Trophoblast cell (in vitro differentiated cells and primary cell): ENCODE results near the gene SOS1. TPM values are rescaled to one million over a fixed set of nuclear protein-coding genes. Genes with fewer than 3 reads are reported as not detected.
A peak's percentile ranks its signal among the peaks of the same experiment; 100 is the strongest.

ENCODE experiments used
- DNase-seq, 2 donors: peaks; one replicate each; pipeline ENCODE4 v3.0.0-alpha.2; 2016
- H2AFZ ChIP-seq: 2 replicates; pipeline ENCODE4 v1.6.1; 2013; ENCODE audit warnings: low read length, moderate library complexity, mild to moderate bottlenecking; ENCODE audit not compliant: insufficient read depth, poor library complexity
- H2AK5ac ChIP-seq: 2 replicates; pipeline ENCODE4 v1.6.1; 2013; ENCODE audit warnings: mild to moderate bottlenecking, low read length
- H2BK120ac ChIP-seq: 2 replicates; pipeline ENCODE4 v1.6.1; 2013; ENCODE audit warnings: low read length, mild to moderate bottlenecking, moderate library complexity; ENCODE audit not compliant: insufficient read depth, poor library complexity
- H2BK12ac ChIP-seq: 2 replicates; pipeline ENCODE4 v1.6.1; 2013; ENCODE audit warnings: mild to moderate bottlenecking, low read length, moderate library complexity
- H2BK5ac ChIP-seq: 2 replicates; pipeline ENCODE4 v1.6.1; 2013; ENCODE audit warnings: low read length, low read depth, moderate library complexity, mild to moderate bottlenecking; ENCODE audit not compliant: poor library complexity
- H3K14ac ChIP-seq: 2 replicates; pipeline ENCODE4 v1.6.1; 2013; ENCODE audit warnings: mild to moderate bottlenecking, low read length
- H3K18ac ChIP-seq: 2 replicates; pipeline ENCODE4 v1.6.1; 2013; ENCODE audit warnings: mild to moderate bottlenecking, low read length
- H3K23ac ChIP-seq: 2 replicates; pipeline ENCODE4 v1.6.1; 2013; ENCODE audit warnings: low read length
- H3K27ac ChIP-seq: 2 replicates; pipeline ENCODE4 v1.5.1; 2013; ENCODE audit warnings: low read depth, mild to moderate bottlenecking, inconsistent platforms, low read length, moderate library complexity
- H3K27me3 ChIP-seq: 2 replicates; pipeline ENCODE4 v1.6.1; 2013; ENCODE audit warnings: inconsistent platforms, mild to moderate bottlenecking, low read length, moderate library complexity; ENCODE audit not compliant: insufficient read depth
- H3K36me3 ChIP-seq, 2 experiments: 1 replicate in 1 of 2; 2 replicates in 1 of 2; pipeline ENCODE4 v1.6.1; 2013; ENCODE audit warnings: low read length in 2 of 2, mild to moderate bottlenecking in 2 of 2, moderate library complexity in 1 of 2; ENCODE audit not compliant: insufficient read depth in 2 of 2, control insufficient read depth in 1 of 2
- H3K4ac ChIP-seq: 2 replicates; pipeline ENCODE4 v1.6.1; 2013; ENCODE audit warnings: low read depth, mild to moderate bottlenecking, low read length, moderate library complexity
- H3K4me1 ChIP-seq, 2 experiments: 1 replicate in 1 of 2; 2 replicates in 1 of 2; pipeline ENCODE4 v1.6.1; 2013; ENCODE audit warnings: low read length in 2 of 2, mild to moderate bottlenecking in 2 of 2, moderate library complexity in 1 of 2; ENCODE audit not compliant: insufficient read depth in 2 of 2, control insufficient read depth in 1 of 2
- H3K4me2 ChIP-seq: 2 replicates; pipeline ENCODE4 v1.6.1; 2013; ENCODE audit warnings: inconsistent platforms, mild to moderate bottlenecking, low read length, moderate library complexity
- H3K4me3 ChIP-seq: 2 replicates; pipeline ENCODE4 v1.5.1; 2013; ENCODE audit warnings: mild to moderate bottlenecking, low read depth, low read length, inconsistent platforms
- H3K79me1 ChIP-seq: one replicate; pipeline ENCODE4 v1.6.1; 2013; ENCODE audit warnings: low read length
- H3K79me2 ChIP-seq: 2 replicates; pipeline ENCODE4 v1.6.1; 2013; ENCODE audit warnings: low read length, mild to moderate bottlenecking; ENCODE audit not compliant: control insufficient read depth, insufficient read depth, poor library complexity
- H3K9ac ChIP-seq: 2 replicates; pipeline ENCODE4 v1.6.1; 2013; ENCODE audit warnings: mild to moderate bottlenecking, low read length
- H3K9me3 ChIP-seq: 2 replicates; pipeline ENCODE4 v1.6.1; 2013; ENCODE audit warnings: low read depth, mild to moderate bottlenecking, control low read depth, inconsistent platforms, low read length; ENCODE audit not compliant: insufficient read depth
- H4K12ac ChIP-seq: 2 replicates; pipeline ENCODE4 v1.6.1; 2013; ENCODE audit warnings: low read depth, mild to moderate bottlenecking, low read length, moderate library complexity
- H4K8ac ChIP-seq: 2 replicates; pipeline ENCODE4 v1.6.1; 2013; ENCODE audit warnings: low read depth, mild to moderate bottlenecking, low read length, moderate library complexity
- H4K91ac ChIP-seq: one replicate; pipeline ENCODE4 v1.6.1; 2013; ENCODE audit warnings: low read depth, mild to moderate bottlenecking, low read length, moderate library complexity
- WGBS: extraction: QIAGEN DNeasy Blood & Tissue Kit; methylation state at CpG from one replicate; pipeline ENCODE4 v1.1.7; 2013; ENCODE audit warnings: missing lambda C conversion rate; ENCODE audit not compliant: insufficient read length, insufficient coverage; ENCODE audit errors: extremely low coverage; 5-methylcytosine and 5-hydroxymethylcytosine counted together
- polyA plus RNA-seq: library from polyadenylated mRNA; stranded (reverse); fragments of 200-250 nt; gene quantifications from 2 replicates; pipeline ENCODE4 v1.2.3, GENCODE V29; 2013

The SOS1 gene
- polyA plus RNA-seq, result 31.6 and 32.3 TPM in 2 replicates

GRCh38 chr2:39120771-39121522, at the start of gene SOS1:
SOS1 (minus strand) TSS chr2:39121051; CDS start chr2:39120422, 629 bp downstream.
- H3K18ac ChIP-seq, result peak within 1 kb of the TSS; percentile 70

GRCh38 chr2:39164089-39164488, 43.2 kb upstream of the SOS1 start:
- peaks cover 0 to 1% of the 10 kb centered on the region in 2 experiments for H3K36me3 ChIP-seq
- H3K4me3 ChIP-seq, result no peak overlapping the region
- no peak overlapping the region for H3K14ac ChIP-seq
- no peak overlapping the region for H3K4ac ChIP-seq
- no peaks in the 10 kb centered on the region for H3K9me3 ChIP-seq
- H3K9ac ChIP-seq, result no peak overlapping the region
- WGBS, result no CpG with 5 or more reads among the region's 4 CpGs
- H4K8ac ChIP-seq, result no peak overlapping the region
- no peak overlapping the region for H2BK12ac ChIP-seq
- no peak overlapping the region for H2BK5ac ChIP-seq
- H2AK5ac ChIP-seq, result no peak overlapping the region
- H3K18ac ChIP-seq, result no peak overlapping the region
- no peak overlapping the region for H4K91ac ChIP-seq
- H3K4me2 ChIP-seq, result no peak overlapping the region
- no peaks in the 10 kb centered on the region for H3K79me1 ChIP-seq
- no peak overlapping the region for H3K23ac ChIP-seq
- H2AFZ ChIP-seq, result no peak overlapping the region
- H3K79me2 ChIP-seq, result no peaks in the 10 kb centered on the region
- DNase-seq, result no peak
- H4K12ac ChIP-seq, result no peak overlapping the region
- H2BK120ac ChIP-seq, result no peak overlapping the region
- H3K4me1 ChIP-seq, result no peaks in the 10 kb centered on the region
- H3K27ac ChIP-seq, result no peak overlapping the region
- H3K27me3 ChIP-seq, result no peaks in the 10 kb centered on the region

More at GRCh38 chr2:39120771-39121522, at the start of gene SOS1:
- Histone ChIP-seq H3K36me3 (no peaks in the 10 kb centered on the region), H3K27ac (peak within 1 kb of the TSS; percentile 80), H3K9me3 (no peaks in the 10 kb centered on the region), H2AFZ (peak within 1 kb of the TSS; percentile 65), H3K4me1 (peaks cover 6 to 7% of the 10 kb centered on the region in 2 experiments), H3K4me3 (peak within 1 kb of the TSS; percentile 86), H2BK5ac (peak within 1 kb of the TSS; percentile 96), H3K79me1 (peaks cover 18% of the 10 kb centered on the region), H3K4me2 (peak within 1 kb of the TSS; percentile 70), H3K4ac (peak within 1 kb of the TSS; percentile 88), H3K79me2 (peaks cover 9% of the 10 kb centered on the region), H4K12ac (peak within 1 kb of the TSS; percentile 90), H3K9ac (peak within 1 kb of the TSS; percentile 96), H3K14ac (peak within 1 kb of the TSS; percentile 94), H3K27me3 (no peaks in the 10 kb centered on the region), H2BK12ac (no peak within 1 kb of the TSS), H2BK120ac (peak within 1 kb of the TSS; percentile 56), H4K8ac (peak within 1 kb of the TSS; percentile 82), H4K91ac (peak within 1 kb of the TSS; percentile 99), H2AK5ac (no peak within 1 kb of the TSS), H3K23ac (no peak within 1 kb of the TSS)
- no CpG with 5 or more reads among the region's 60 CpGs for WGBS
- DNase-seq, result peak; percentile 96 to 98

- H3K4me1 ChIP-seq, result no peaks in the 10 kb centered on the region
- H3K79me1 ChIP-seq, result no peaks in the 10 kb centered on the region
- no peak overlapping the region for H3K27ac ChIP-seq
- no peak overlapping the region for H4K8ac ChIP-seq
- H3K27me3 ChIP-seq, result no peaks in the 10 kb centered on the region
- H3K79me2 ChIP-seq, result no peaks in the 10 kb centered on the region
- H3K18ac ChIP-seq, result no peak overlapping the region
- H2AK5ac ChIP-seq, result no peak overlapping the region
- H2BK12ac ChIP-seq, result no peak overlapping the region
- no peak overlapping the region for H3K4ac ChIP-seq
- no peak overlapping the region for H2BK120ac ChIP-seq
- no peak for DNase-seq
- no peaks in the 10 kb centered on the region for H3K9me3 ChIP-seq
- no peak overlapping the region for H2BK5ac ChIP-seq
- H3K36me3 ChIP-seq, result peaks cover 0 to 1% of the 10 kb centered on the region in 2 experiments
- H3K23ac ChIP-seq, result no peak overlapping the region
- H3K4me2 ChIP-seq, result no peak overlapping the region
- no peak overlapping the region for H4K91ac ChIP-seq
- no CpG with 5 or more reads among the region's 3 CpGs for WGBS
- no peak overlapping the region for H3K4me3 ChIP-seq
- no peak overlapping the region for H2AFZ ChIP-seq
- H3K9ac ChIP-seq, result no peak overlapping the region
- H3K14ac ChIP-seq, result no peak overlapping the region
- no peak overlapping the region for H4K12ac ChIP-seq
Measured at GRCh38 chr2:39160982-39161381, 40.1 kb upstream of the SOS1 start.

DNA sequence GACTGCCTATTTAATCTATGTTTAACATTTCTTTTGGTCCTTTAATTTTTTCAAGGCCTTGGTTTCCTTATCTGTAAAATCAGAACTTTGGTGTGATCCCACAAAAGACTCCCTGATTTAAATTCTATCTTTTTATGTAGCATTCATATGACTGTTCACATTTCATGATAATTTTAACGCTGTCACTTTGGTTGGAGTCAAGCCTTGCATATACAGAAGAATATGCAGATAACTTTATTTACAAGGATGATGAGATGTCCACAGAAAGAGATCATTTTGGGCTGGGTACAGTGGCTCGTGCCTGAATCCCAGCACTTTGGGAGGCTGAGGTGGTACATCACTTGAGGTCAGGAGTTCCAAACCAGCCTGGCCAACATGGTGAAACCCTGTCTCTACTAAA, 38.4 kb upstream of the SOS1 start:
- H3K9me3 ChIP-seq, result no peaks in the 10 kb centered on the region
- no CpG with 5 or more reads among the region's 2 CpGs for WGBS
- no peak overlapping the region for H4K12ac ChIP-seq
- no peak overlapping the region for H3K4me3 ChIP-seq
- H3K18ac ChIP-seq, result no peak overlapping the region
- no peak overlapping the region for H3K4ac ChIP-seq
- no peak overlapping the region for H3K23ac ChIP-seq
- no peak overlapping the region for H3K14ac ChIP-seq
- H3K27me3 ChIP-seq, result no peaks in the 10 kb centered on the region
- no peak overlapping the region for H4K8ac ChIP-seq
- H2AFZ ChIP-seq, result no peak overlapping the region
- H2BK12ac ChIP-seq, result no peak overlapping the region
- H4K91ac ChIP-seq, result no peak overlapping the region
- no peaks in the 10 kb centered on the region for H3K79me1 ChIP-seq
- no peak overlapping the region for H3K9ac ChIP-seq
- H2AK5ac ChIP-seq, result no peak overlapping the region
- no peak overlapping the region for H3K27ac ChIP-seq
- H3K4me2 ChIP-seq, result no peak overlapping the region
- no peaks in the 10 kb centered on the region for H3K79me2 ChIP-seq
- no peak overlapping the region for H2BK5ac ChIP-seq
- H3K4me1 ChIP-seq, result no peaks in the 10 kb centered on the region
- no peak for DNase-seq
- H2BK120ac ChIP-seq, result no peak overlapping the region
- peaks cover 0 to 1% of the 10 kb centered on the region in 2 experiments for H3K36me3 ChIP-seq
